ENCODE data around the gene PTCD1. TPM values are rescaled to one million over a fixed set of nuclear protein-coding genes. Genes with fewer than 3 reads are reported as not detected.

The PTCD1 gene
- total and polyA plus RNA-seq, 9 of the 15 experiments (the other 6 are each of a cell fraction or from before 2014, with no cell fraction given) = 0.46 to 17.1 (median 6.2) TPM

DNA sequence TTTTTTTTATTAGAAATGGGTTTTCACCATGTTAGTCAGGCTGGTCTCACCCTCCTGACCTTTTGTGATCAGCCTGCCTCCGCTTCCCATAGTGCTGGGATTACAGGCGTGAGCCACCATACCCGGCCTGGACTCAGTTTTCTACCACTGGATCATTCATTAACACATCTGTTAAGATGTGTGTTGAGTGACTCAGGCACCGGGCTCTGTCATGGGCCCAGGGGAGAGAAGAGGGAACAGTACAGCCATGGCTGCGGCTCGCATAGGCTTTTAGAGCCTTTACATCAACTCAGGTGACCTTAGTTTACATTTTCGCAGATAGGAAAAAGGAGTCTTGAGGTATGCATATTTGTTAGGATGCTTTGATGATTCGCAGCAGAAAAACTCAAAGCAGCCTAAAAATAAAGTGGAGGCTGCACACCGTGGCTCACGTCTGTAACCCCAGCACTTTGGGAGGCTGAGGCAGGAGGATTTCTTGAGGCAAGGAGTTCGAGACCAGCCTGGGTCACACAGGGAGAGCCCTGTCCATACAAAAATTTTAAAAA lies 67.2 kb downstream of the PTCD1 start:
- POLR2A ChIA-PET = interaction anchor here (1.2 to 1.3 kb wide), 2 partner anchors 37 to 190 kb away, joined by 3 read pairs; partner anchors contain the start of genes BUD31 and PDAP1
- H3K9me1 ChIP-seq (ENCODE audit: control insufficient read depth, insufficient read depth, low read length) = no peaks in the 10 kb centered on the region
- H3K36me3 ChIP-seq (ENCODE audit: control insufficient read depth, insufficient read depth, low read length) = peaks cover 14% of the 10 kb centered on the region
- H3K27ac ChIP-seq (ENCODE audit: extremely low read depth, low read depth, low read length) = no peak overlapping the region
- H3K4me2 ChIP-seq (ENCODE audit: insufficient read depth, low read length) = no peak overlapping the region
- DNase-seq (ENCODE audit: extremely low read depth in 1 of 4, low spot score in 3 of 4) (no peak), ATAC-seq (no peak), FAIRE-seq (no peak)
- peaks cover 28 to 59% of the 10 kb centered on the region in 2 experiments for H3K4me1 ChIP-seq (replicated peaks in 1 of 2; ENCODE audit: control insufficient read depth in 2 of 2, insufficient read depth in 2 of 2, low read length in 2 of 2)
- TF ChIP-seq, protein P1, sequence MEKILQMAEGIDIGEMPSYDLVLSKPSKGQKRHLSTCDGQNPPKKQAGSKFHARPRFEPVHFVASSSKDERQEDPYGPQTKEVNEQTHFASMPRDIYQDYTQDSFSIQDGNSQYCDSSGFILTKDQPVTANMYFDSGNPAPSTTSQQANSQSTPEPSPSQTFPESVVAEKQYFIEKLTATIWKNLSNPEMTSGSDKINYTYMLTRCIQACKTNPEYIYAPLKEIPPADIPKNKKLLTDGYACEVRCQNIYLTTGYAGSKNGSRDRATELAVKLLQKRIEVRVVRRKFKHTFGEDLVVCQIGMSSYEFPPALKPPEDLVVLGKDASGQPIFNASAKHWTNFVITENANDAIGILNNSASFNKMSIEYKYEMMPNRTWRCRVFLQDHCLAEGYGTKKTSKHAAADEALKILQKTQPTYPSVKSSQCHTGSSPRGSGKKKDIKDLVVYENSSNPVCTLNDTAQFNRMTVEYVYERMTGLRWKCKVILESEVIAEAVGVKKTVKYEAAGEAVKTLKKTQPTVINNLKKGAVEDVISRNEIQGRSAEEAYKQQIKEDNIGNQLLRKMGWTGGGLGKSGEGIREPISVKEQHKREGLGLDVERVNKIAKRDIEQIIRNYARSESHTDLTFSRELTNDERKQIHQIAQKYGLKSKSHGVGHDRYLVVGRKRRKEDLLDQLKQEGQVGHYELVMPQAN (IDR thresholded peaks at IDR 0.05; ENCODE audit: borderline replicate concordance) = no peak
- no peak for TF ChIP-seq NR3C1 (CRISPR knock-in tag; IDR thresholded peaks at IDR 0.05)
- TF ChIP-seq SREBF1 (IDR thresholded peaks at IDR 0.05; ENCODE audit: borderline replicate concordance, low read depth, low read length) = no peak
- TF ChIP-seq ARID1B (IDR thresholded peaks at IDR 0.05) = no peak
- TF ChIP-seq, protein P2, sequence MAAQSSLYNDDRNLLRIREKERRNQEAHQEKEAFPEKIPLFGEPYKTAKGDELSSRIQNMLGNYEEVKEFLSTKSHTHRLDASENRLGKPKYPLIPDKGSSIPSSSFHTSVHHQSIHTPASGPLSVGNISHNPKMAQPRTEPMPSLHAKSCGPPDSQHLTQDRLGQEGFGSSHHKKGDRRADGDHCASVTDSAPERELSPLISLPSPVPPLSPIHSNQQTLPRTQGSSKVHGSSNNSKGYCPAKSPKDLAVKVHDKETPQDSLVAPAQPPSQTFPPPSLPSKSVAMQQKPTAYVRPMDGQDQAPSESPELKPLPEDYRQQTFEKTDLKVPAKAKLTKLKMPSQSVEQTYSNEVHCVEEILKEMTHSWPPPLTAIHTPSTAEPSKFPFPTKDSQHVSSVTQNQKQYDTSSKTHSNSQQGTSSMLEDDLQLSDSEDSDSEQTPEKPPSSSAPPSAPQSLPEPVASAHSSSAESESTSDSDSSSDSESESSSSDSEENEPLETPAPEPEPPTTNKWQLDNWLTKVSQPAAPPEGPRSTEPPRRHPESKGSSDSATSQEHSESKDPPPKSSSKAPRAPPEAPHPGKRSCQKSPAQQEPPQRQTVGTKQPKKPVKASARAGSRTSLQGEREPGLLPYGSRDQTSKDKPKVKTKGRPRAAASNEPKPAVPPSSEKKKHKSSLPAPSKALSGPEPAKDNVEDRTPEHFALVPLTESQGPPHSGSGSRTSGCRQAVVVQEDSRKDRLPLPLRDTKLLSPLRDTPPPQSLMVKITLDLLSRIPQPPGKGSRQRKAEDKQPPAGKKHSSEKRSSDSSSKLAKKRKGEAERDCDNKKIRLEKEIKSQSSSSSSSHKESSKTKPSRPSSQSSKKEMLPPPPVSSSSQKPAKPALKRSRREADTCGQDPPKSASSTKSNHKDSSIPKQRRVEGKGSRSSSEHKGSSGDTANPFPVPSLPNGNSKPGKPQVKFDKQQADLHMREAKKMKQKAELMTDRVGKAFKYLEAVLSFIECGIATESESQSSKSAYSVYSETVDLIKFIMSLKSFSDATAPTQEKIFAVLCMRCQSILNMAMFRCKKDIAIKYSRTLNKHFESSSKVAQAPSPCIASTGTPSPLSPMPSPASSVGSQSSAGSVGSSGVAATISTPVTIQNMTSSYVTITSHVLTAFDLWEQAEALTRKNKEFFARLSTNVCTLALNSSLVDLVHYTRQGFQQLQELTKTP (IDR thresholded peaks at IDR 0.05; ENCODE audit: low read depth in 1 of 2, partially characterized antibody in 2 of 2) = no peak
- no peak for TF ChIP-seq NR1H2 (CRISPR knock-in tag; IDR thresholded peaks at IDR 0.05)
- no peak for TF ChIP-seq HOXB6 (CRISPR knock-in tag; IDR thresholded peaks at IDR 0.05; ENCODE audit: borderline replicate concordance)
- TF ChIP-seq PTTG1 (tag; IDR thresholded peaks at IDR 0.05; ENCODE audit: low read depth) = no peak
- TF ChIP-seq CHD1 (IDR thresholded peaks at IDR 0.05; ENCODE audit: low read length) = no peak
- no peak for TF ChIP-seq XRCC5 (IDR thresholded peaks at IDR 0.05; ENCODE audit: low read depth, low read length)
- TF ChIP-seq ZNF232 (CRISPR knock-in tag; IDR thresholded peaks at IDR 0.05) = no peak
- TF ChIP-seq, protein P3, sequence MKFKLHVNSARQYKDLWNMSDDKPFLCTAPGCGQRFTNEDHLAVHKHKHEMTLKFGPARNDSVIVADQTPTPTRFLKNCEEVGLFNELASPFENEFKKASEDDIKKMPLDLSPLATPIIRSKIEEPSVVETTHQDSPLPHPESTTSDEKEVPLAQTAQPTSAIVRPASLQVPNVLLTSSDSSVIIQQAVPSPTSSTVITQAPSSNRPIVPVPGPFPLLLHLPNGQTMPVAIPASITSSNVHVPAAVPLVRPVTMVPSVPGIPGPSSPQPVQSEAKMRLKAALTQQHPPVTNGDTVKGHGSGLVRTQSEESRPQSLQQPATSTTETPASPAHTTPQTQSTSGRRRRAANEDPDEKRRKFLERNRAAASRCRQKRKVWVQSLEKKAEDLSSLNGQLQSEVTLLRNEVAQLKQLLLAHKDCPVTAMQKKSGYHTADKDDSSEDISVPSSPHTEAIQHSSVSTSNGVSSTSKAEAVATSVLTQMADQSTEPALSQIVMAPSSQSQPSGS (CRISPR knock-in tag; IDR thresholded peaks at IDR 0.05) = no peak
- TF ChIP-seq EZH2 (IDR thresholded peaks at IDR 0.05; ENCODE audit: borderline replicate concordance, low read depth, low read length) = no peak
- TF ChIP-seq ZBTB7A (IDR thresholded peaks at IDR 0.05; ENCODE audit: borderline replicate concordance, control insufficient read depth, low read depth, low read length) = no peak
- TF ChIP-seq HEY1 (CRISPR knock-in tag; IDR thresholded peaks at IDR 0.05; ENCODE audit: borderline replicate concordance) = no peak
- H3K9ac ChIP-seq (ENCODE audit: insufficient read depth in 1 of 2, low read depth in 2 of 2, low read length in 2 of 2) = peak overlapping the region in 1 of 2 experiments; percentile 23; a peak in 1 of 4 replicates
- no peaks in the 10 kb centered on the region for H3K27me3 ChIP-seq (ENCODE audit: control insufficient read depth in 2 of 2, insufficient read depth in 2 of 2, low read length in 2 of 2)
- in situ Hi-C loops (cut with MboI) (no loop called here), intact Hi-C loops (cut with micrococcal nuclease) (no loop called here)
- H4K20me1 ChIP-seq (replicated peaks; ENCODE audit: control insufficient read depth, insufficient read depth, low read length) = no peaks in the 10 kb centered on the region; the same call in 1 of the 2 replicates
- WGBS (ENCODE audit: insufficient coverage, low coverage, missing lambda C conversion rate) = 86% methylated on average over 11 of the region's 11 CpGs
- no peak overlapping the region for H3K4me3 ChIP-seq
- BruUV-seq (replicated peaks) = no TSS peak
- peaks cover 20% of the 10 kb centered on the region for H3K79me2 ChIP-seq (ENCODE audit: control insufficient read depth, insufficient read depth, low read length)
- CTCF ChIA-PET (ENCODE audit: low intra/inter-chr PET ratio) = no interaction called here
- no peaks in the 10 kb centered on the region for H3K9me3 ChIP-seq (replicated peaks; ENCODE audit: control insufficient read depth, insufficient read depth, low read depth, low read length)
- H2AFZ ChIP-seq (ENCODE audit: low read depth, low read length) = no peak overlapping the region
